Loucy (cell line): ENCODE measurements around the gene MED26.

Experiments
- H2AFZ ChIP-seq: fragments of 200-600 bp; sonication (generic); 2 replicates; pipeline ENCODE4 v1.6.0; 2016; ENCODE audit warnings: antibody characterized with exemption, mild to moderate bottlenecking, low read length, moderate library complexity
- H3F3A ChIP-seq: fragments of 200-600 bp; 2 replicates; pipeline ENCODE4 v1.6.0; 2016; ENCODE audit warnings: antibody characterized with exemption, low read depth, mild to moderate bottlenecking
- H3K27me3 ChIP-seq: fragments of 200-600 bp; sonication (generic); 2 replicates; pipeline ENCODE4 v1.6.1; 2014; ENCODE audit warnings: low read length, mild to moderate bottlenecking; ENCODE audit not compliant: insufficient read depth, poor library complexity, severe bottlenecking
- H3K36me3 ChIP-seq: fragments of 200-600 bp; sonication (generic); 2 replicates; pipeline ENCODE4 v1.6.1; 2016; ENCODE audit warnings: low read length; ENCODE audit not compliant: insufficient read depth
- H3K4me1 ChIP-seq: fragments of 200-600 bp; sonication (generic); 2 replicates; pipeline ENCODE4 v1.5.1; 2014; ENCODE audit warnings: low read length, mild to moderate bottlenecking; ENCODE audit not compliant: insufficient read depth, poor library complexity, severe bottlenecking
- H3K4me2 ChIP-seq: fragments of 200-600 bp; sonication (generic); 2 replicates; pipeline ENCODE4 v1.6.0; 2014; ENCODE audit warnings: antibody characterized with exemption, low read length, low read depth, mild to moderate bottlenecking; ENCODE audit not compliant: poor library complexity, severe bottlenecking
- H3K4me3 ChIP-seq: fragments of 200-600 bp; sonication (generic); 2 replicates; pipeline ENCODE4 v1.5.1; 2014; ENCODE audit warnings: low read length, mild to moderate bottlenecking, mixed read lengths; ENCODE audit not compliant: poor library complexity, severe bottlenecking
- H3K79me2 ChIP-seq: fragments of 200-600 bp; sonication (generic); 2 replicates; pipeline ENCODE4 v1.6.1; 2014; ENCODE audit warnings: low read length; ENCODE audit not compliant: insufficient read depth
- H3K9ac ChIP-seq: fragments of 200-600 bp; sonication (generic); 2 replicates; pipeline ENCODE4 v1.6.0; 2014; ENCODE audit warnings: mild to moderate bottlenecking, low read depth, low read length, moderate library complexity; ENCODE audit not compliant: poor library complexity, severe bottlenecking
- H3K9me2 ChIP-seq: fragments of 200-600 bp; sonication (generic); replicated peaks from 2 replicates; pipeline ENCODE4 v1.6.1; 2016; ENCODE audit warnings: low read depth, low read length, mixed read lengths
- H3K9me3 ChIP-seq: fragments of 200-600 bp; sonication (generic); 2 replicates; pipeline ENCODE4 v1.6.1; 2014; ENCODE audit warnings: mild to moderate bottlenecking, antibody characterized with exemption, low read length, low read depth; ENCODE audit not compliant: insufficient read depth
- H4K20me1 ChIP-seq: fragments of 200-600 bp; sonication (generic); 2 replicates; pipeline ENCODE4 v1.6.0; 2014; ENCODE audit warnings: antibody characterized with exemption, low read length, mild to moderate bottlenecking; ENCODE audit not compliant: insufficient read depth, poor library complexity, severe bottlenecking
- CTCF ChIP-seq: fragments of 200-600 bp; sonication (generic); conservative IDR thresholded peaks from 2 replicates; pipeline ENCODE4 v1.5.1; 2014; ENCODE audit warnings: mild to moderate bottlenecking, antibody characterized with exemption, low read length
- EZH2phosphoT487 ChIP-seq: fragments of 200-600 bp; IDR thresholded peaks from 2 replicates; pipeline ENCODE4 v1.6.1; 2018; ENCODE audit warnings: antibody characterized with exemption, mild to moderate bottlenecking, moderate library complexity, borderline replicate concordance

MED26 gene

GRCh38 chr19:16623576-16623975, 4.4 kb downstream of the MED26 start:
- peak overlapping the region; percentile 89 for H3K4me2 ChIP-seq

GRCh38 chr19:16623066-16623465, 4.9 kb downstream of the MED26 start:
- no peaks in the 10 kb centered on the region for H3K9me3 ChIP-seq
- peaks cover 86% of the 10 kb centered on the region for H4K20me1 ChIP-seq
- H3K9me2 ChIP-seq: no peaks in the 10 kb centered on the region
- H3K4me3 ChIP-seq: no peak overlapping the region
- TF ChIP-seq CTCF (no peak), EZH2phosphoT487 (no peak)
- H3K27me3 ChIP-seq: no peaks in the 10 kb centered on the region
- H3K4me2 ChIP-seq: peak overlapping the region; percentile 89
- peaks cover 100% of the 10 kb centered on the region for H3K79me2 ChIP-seq
- H3K9ac ChIP-seq: peak overlapping the region; percentile 22
- peaks cover 60% of the 10 kb centered on the region for H3K4me1 ChIP-seq
- no peaks in the 10 kb centered on the region for H3F3A ChIP-seq
- H3K36me3 ChIP-seq: no peaks in the 10 kb centered on the region; the same call in 1 of the 2 replicates
- no peak overlapping the region for H2AFZ ChIP-seq

More at GRCh38 chr19:16623576-16623975, 4.4 kb downstream of the MED26 start:
- TF ChIP-seq CTCF: no peak
- TF ChIP-seq EZH2phosphoT487: no peak
- Histone ChIP-seq H3K79me2 (peaks cover 95% of the 10 kb centered on the region), H3K27me3 (no peaks in the 10 kb centered on the region), H3K9me3 (no peaks in the 10 kb centered on the region), H4K20me1 (peaks cover 80% of the 10 kb centered on the region), H3K36me3 (no peaks in the 10 kb centered on the region; the same call in 1 of the 2 replicates), H3K4me1 (peaks cover 59% of the 10 kb centered on the region), H3K4me3 (no peak overlapping the region), H2AFZ (no peak overlapping the region), H3K9ac (peak overlapping the region; percentile 13), H3F3A (no peaks in the 10 kb centered on the region), H3K9me2 (no peaks in the 10 kb centered on the region)

- Histone ChIP-seq H3K4me3 (no peak overlapping the region), H3K27me3 (no peaks in the 10 kb centered on the region), H2AFZ (no peak overlapping the region), H3K4me1 (peaks cover 57% of the 10 kb centered on the region), H3K4me2 (no peak overlapping the region), H3K36me3 (no peaks in the 10 kb centered on the region; the same call in 1 of the 2 replicates), H3K9ac (no peak overlapping the region), H3K79me2 (peaks cover 100% of the 10 kb centered on the region), H4K20me1 (peaks cover 89% of the 10 kb centered on the region), H3F3A (no peaks in the 10 kb centered on the region), H3K9me3 (no peaks in the 10 kb centered on the region), H3K9me2 (no peaks in the 10 kb centered on the region)
- TF ChIP-seq EZH2phosphoT487 (no peak), CTCF (no peak)
Measured at GRCh38 chr19:16621165-16621800, 6.7 kb downstream of the MED26 start.
